A673 (cell line): ENCODE measurements around the gene IL17B. TPM values are rescaled to one million over a fixed set of nuclear protein-coding genes. Genes with fewer than 3 reads are reported as not detected.

ENCODE experiments used
- BruUV-seq: library from RNA; stranded (reverse); fragments of 400-500 nt; replicated peaks from 2 replicates; lab custom pipeline; 2021; lab: Mats Ljungman, UMichigan
- CTCF ChIA-PET: fragments of 300-600 bp; sonication (Branson Sonifier 250); formaldehyde crosslinking; loops from one replicate; lab custom pipeline; 2022; ENCODE audit warnings: antibody characterized with exemption; lab: Charles Lee
- POLR2A ChIA-PET: fragments of 300-600 bp; sonication (Branson Sonifier 250); formaldehyde crosslinking; loops from one replicate; lab custom pipeline; 2022; ENCODE audit warnings: antibody characterized with exemption; ENCODE audit not compliant: low non-redundant PET; lab: Charles Lee
- DNase-seq: peaks from one replicate; pipeline ENCODE4 v3.0.0-alpha.2; 2015; ENCODE audit warnings: low spot score
- H3K27ac ChIP-seq: fragments of 200-600 bp; sonication (generic); 2 replicates; pipeline ENCODE4 v1.5.1; 2016; ENCODE audit warnings: mixed run types, low read depth, mild to moderate bottlenecking, mixed read lengths, antibody characterized with exemption, low read length; ENCODE audit not compliant: poor library complexity, severe bottlenecking
- H3K27me3 ChIP-seq: fragments of 200-600 bp; sonication (generic); replicated peaks from 2 replicates; pipeline ENCODE4 v1.6.1; 2017; ENCODE audit warnings: mixed run types, low read depth, mild to moderate bottlenecking, mixed read lengths, antibody characterized with exemption, low read length; ENCODE audit not compliant: insufficient read depth, poor library complexity
- H3K36me3 ChIP-seq: fragments of 200-600 bp; sonication (generic); 2 replicates; pipeline ENCODE4 v1.6.1; 2016; ENCODE audit warnings: mixed run types, mild to moderate bottlenecking, mixed read lengths, antibody characterized with exemption, low read length; ENCODE audit not compliant: insufficient read depth, poor library complexity, severe bottlenecking
- H3K4me1 ChIP-seq: fragments of 200-600 bp; sonication (generic); 2 replicates; pipeline ENCODE4 v1.6.1; 2017; ENCODE audit warnings: mixed run types, mild to moderate bottlenecking, mixed read lengths, antibody characterized with exemption, low read length; ENCODE audit not compliant: insufficient read depth, poor library complexity, severe bottlenecking
- H3K4me3 ChIP-seq: fragments of 200-600 bp; sonication (generic); 2 replicates; pipeline ENCODE4 v1.5.1; 2016; ENCODE audit warnings: low read depth, mixed run types, mild to moderate bottlenecking, mixed read lengths, low read length; ENCODE audit not compliant: poor library complexity, severe bottlenecking
- H3K9me3 ChIP-seq: fragments of 200-600 bp; sonication (generic); 2 replicates; pipeline ENCODE4 v1.6.1; 2016; ENCODE audit warnings: mixed run types, low read depth, mild to moderate bottlenecking, mixed read lengths, antibody characterized with exemption, low read length; ENCODE audit not compliant: poor library complexity, severe bottlenecking
- CTCF ChIP-seq: fragments of 300-800, 200-600 bp; sonication (generic); conservative IDR thresholded peaks from 2 replicates; pipeline ENCODE4 v1.5.1; 2017; ENCODE audit warnings: low read depth, mild to moderate bottlenecking, antibody characterized with exemption, low read length, moderate library complexity, mixed read lengths
- EZH2 ChIP-seq: fragments of 200-600 bp; sonication (generic); IDR thresholded peaks from 2 replicates; pipeline ENCODE4 v1.6.1; 2017; ENCODE audit warnings: borderline replicate concordance, low read depth, mild to moderate bottlenecking, mixed read lengths, antibody characterized with exemption, low read length; ENCODE audit not compliant: poor library complexity, severe bottlenecking
- intact Hi-C: fragments of 100-400 bp; cut with micrococcal nuclease; formaldehyde crosslinking; loops from one replicate; pipeline ENCODE4 v1.10.0; 2022; ENCODE audit not compliant: unreplicated experiment
- total RNA-seq: library from RNA; stranded (reverse); gene quantifications from 2 replicates; pipeline ENCODE4 v1.2.3, GENCODE V29; 2021

Gene IL17B
- total RNA-seq, 1 experiment from 2014 or later = not detected

DNA sequence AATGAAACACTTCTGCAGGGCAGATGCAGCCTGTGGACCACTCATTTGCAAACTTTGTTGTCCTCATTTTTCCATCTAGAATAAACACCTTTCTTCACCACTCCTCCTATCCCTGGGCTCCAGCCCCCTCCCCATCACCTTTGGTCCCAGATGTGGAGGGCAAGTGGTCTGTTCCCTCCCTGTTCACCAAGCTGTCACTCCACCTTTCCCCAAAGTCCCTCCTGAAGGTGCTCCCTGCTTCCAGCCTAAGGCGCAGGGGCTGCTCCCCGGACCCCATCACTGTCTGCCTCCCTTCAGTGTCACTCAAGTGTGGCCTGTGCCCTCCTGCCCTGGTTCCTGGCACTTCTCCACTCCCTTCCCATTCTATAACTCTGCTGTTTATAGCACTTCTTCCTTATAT lies 14.4 kb downstream of the IL17B start:
- Histone ChIP-seq H3K27ac (no peak overlapping the region), H3K4me3 (no peak overlapping the region), H3K27me3 (no peaks in the 10 kb centered on the region), H3K9me3 (no peaks in the 10 kb centered on the region), H3K4me1 (no peaks in the 10 kb centered on the region), H3K36me3 (no peaks in the 10 kb centered on the region)
- DNase-seq = no peak
- ChIA-PET POLR2A (no interaction called here), CTCF (no interaction called here)
- intact Hi-C loops = loop anchor here (5.0 kb wide), 1 partner anchor 68 kb away; no protein-coding TSS in a partner anchor
- no TSS peak for BruUV-seq
- TF ChIP-seq CTCF (no peak), EZH2 (no peak)

DNA sequence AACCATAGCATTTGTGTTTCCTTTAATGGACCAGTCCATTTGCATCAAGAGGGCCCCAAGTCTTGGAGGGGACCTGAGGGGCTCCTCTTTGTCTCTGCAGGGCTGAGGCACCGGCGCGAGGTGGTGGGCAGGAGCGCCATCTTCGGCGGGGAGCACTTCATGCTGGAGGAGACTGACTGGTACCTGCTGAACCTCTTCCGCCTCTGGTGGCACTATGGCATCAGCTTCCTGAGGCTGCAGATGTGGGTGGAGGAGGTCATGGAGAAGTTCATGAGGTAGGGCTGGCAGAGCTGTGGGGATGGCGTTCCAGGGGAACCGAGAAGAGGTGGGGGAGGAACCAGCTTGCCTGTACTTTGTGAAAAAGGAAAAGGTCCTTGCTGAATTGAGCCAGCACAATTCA lies 15.2 kb downstream of the IL17B start:
- H3K4me3 ChIP-seq = no peak overlapping the region
- no peaks in the 10 kb centered on the region for H3K4me1 ChIP-seq
- H3K9me3 ChIP-seq = no peaks in the 10 kb centered on the region
- no peak for DNase-seq
- intact Hi-C loops = no loop called here
- ChIA-PET CTCF (no interaction called here), POLR2A (no interaction called here)
- no TSS peak for BruUV-seq
- TF ChIP-seq EZH2 (no peak), CTCF (no peak)
- H3K27me3 ChIP-seq = no peaks in the 10 kb centered on the region
- no peak overlapping the region for H3K27ac ChIP-seq
- H3K36me3 ChIP-seq = no peaks in the 10 kb centered on the region

GRCh38 chr5:149363358-149363757 lies 15.7 kb downstream of the IL17B start:
- Histone ChIP-seq H3K27ac (no peak overlapping the region), H3K4me1 (peaks cover 3% of the 10 kb centered on the region), H3K27me3 (no peaks in the 10 kb centered on the region), H3K4me3 (no peak overlapping the region), H3K36me3 (no peaks in the 10 kb centered on the region), H3K9me3 (no peaks in the 10 kb centered on the region)
- intact Hi-C loops = no loop called here
- no TSS peak for BruUV-seq
- POLR2A ChIA-PET = no interaction called here
- no peak for TF ChIP-seq CTCF
- TF ChIP-seq EZH2 = no peak
- no peak for DNase-seq
- CTCF ChIA-PET = no interaction called here
